GM21576 (cell line): Measurements from ENCODE around the gene ABR.

Experiments used
- ATAC-seq: cut with Tn5 transposase; IDR thresholded peaks from one replicate; pipeline ENCODE4 v1.9.1; 2021; ENCODE audit warnings: mild to moderate bottlenecking, moderate library complexity; ENCODE audit not compliant: unreplicated experiment

The ABR gene

GRCh38 chr17:1012823-1013728 lies 166.7 kb downstream of the ABR start:
- ATAC-seq: no peak

GRCh38 chr17:1011760-1012735 lies 167.7 kb downstream of the ABR start:
- no peak for ATAC-seq

- no peak for ATAC-seq
Observed at GRCh38 chr17:1011138-1011537, 168.6 kb downstream of the ABR start.

GRCh38 chr17:1010586-1010985 lies 169.2 kb downstream of the ABR start:
- no peak for ATAC-seq

- ATAC-seq: no peak
Observed at GRCh38 chr17:1010086-1010450, 169.7 kb downstream of the ABR start.

GRCh38 chr17:1009229-1010085 lies 170.3 kb downstream of the ABR start:
- no peak for ATAC-seq

GRCh38 chr17:1008008-1008761 lies 171.6 kb downstream of the ABR start:
- ATAC-seq: no peak

- ATAC-seq: no peak
Observed at GRCh38 chr17:1007310-1008007, 172.3 kb downstream of the ABR start.

- ATAC-seq: no peak
Observed at GRCh38 chr17:1006054-1006453, 173.7 kb downstream of the ABR start.

- no peak for ATAC-seq
Observed at GRCh38 chr17:1005361-1005946, 174.3 kb downstream of the ABR start.

- no peak for ATAC-seq
Observed at GRCh38 chr17:1004769-1005295, 174.9 kb downstream of the ABR start.

- ATAC-seq: no peak
Observed at GRCh38 chr17:1003972-1004768, 175.6 kb downstream of the ABR start.

GRCh38 chr17:1003633-1003971 lies 176.2 kb downstream of the ABR start:
- ATAC-seq: no peak

- no peak for ATAC-seq
Observed at GRCh38 chr17:1002771-1003555, 176.8 kb downstream of the ABR start.

GRCh38 chr17:1002412-1002753 lies 177.4 kb downstream of the ABR start:
- no peak for ATAC-seq

- ATAC-seq: no peak
Observed at GRCh38 chr17:1001640-1002411, 178.0 kb downstream of the ABR start.
